Measurements from ENCODE around the gene CD302. TPM values are rescaled to one million over a fixed set of nuclear protein-coding genes. Genes with fewer than 3 reads are reported as not detected.
A peak's percentile ranks its signal among the peaks of the same experiment; 100 is the strongest.

CD302 gene
- total and polyA plus RNA-seq, 2 of the 8 experiments (the other 6 are each of a cell fraction or from before 2014, with no cell fraction given), result 0.76 to 0.79 TPM

DNA sequence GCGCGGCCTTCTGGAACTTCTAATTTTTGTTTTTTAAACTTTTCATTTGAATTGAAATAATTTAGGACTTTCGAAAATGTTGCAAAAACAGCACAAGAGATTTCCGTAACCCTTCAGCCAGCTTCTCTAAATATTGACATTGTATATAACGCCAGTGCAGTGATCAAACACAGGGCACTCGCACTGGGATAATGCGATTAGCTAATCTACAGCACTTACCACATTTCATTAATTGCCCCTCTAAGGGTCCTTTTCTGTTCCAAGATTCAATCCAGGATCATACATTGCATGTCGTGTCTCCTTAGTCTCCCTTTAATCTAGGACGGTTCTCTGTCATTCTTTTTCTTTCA is 343 bp upstream of the CD302 start:
- ChIA-PET POLR2A (ENCODE audit: partially characterized antibody) (interaction anchor here (1.4 kb wide), 1 partner anchor 25 kb away, joined by 3 read pairs; no protein-coding TSS in a partner anchor), CTCF (ENCODE audit: partially characterized antibody) (interaction anchor here (4.1 kb wide), 1 partner anchor 9 kb away, joined by 21 read pairs; no protein-coding TSS in a partner anchor)
- no peak overlapping the region for H2BK5ac ChIP-seq (ENCODE audit: low read depth, low read length)
- H3K56ac ChIP-seq (replicated peaks; ENCODE audit: insufficient read length, low read depth, low read length), result no peak overlapping the region
- H2BK20ac ChIP-seq (ENCODE audit: low read length), result no peak overlapping the region
- no peaks in the 10 kb centered on the region for H3K79me1 ChIP-seq (ENCODE audit: low read depth, low read length)
- no peaks in the 10 kb centered on the region for H4K20me1 ChIP-seq (replicated peaks in 1 of 2; ENCODE audit: control insufficient read depth in 1 of 2, insufficient read depth in 2 of 2, low read length in 2 of 2)
- H4K5ac ChIP-seq (ENCODE audit: insufficient read length, low read depth, low read length), result no peak overlapping the region
- no peak overlapping the region for H2BK15ac ChIP-seq (ENCODE audit: low read length)
- peak overlapping the region; percentile 21; the same call in 1 of the 2 replicates for H2AFZ ChIP-seq (ENCODE audit: low read length)
- peak overlapping the region; percentile 55 to 85 (median 66) for H3K4me3 ChIP-seq (ENCODE audit: extremely low read depth in 1 of 4, insufficient read depth in 2 of 4, low read depth in 3 of 4, low read length in 4 of 4)
- H2BK12ac ChIP-seq (ENCODE audit: low read depth, low read length), result no peak overlapping the region
- peaks cover 9 to 27% (median 25%) of the 10 kb centered on the region in 4 experiments for H3K27me3 ChIP-seq (replicated peaks in 1 of 4; ENCODE audit: control insufficient read depth in 3 of 4, extremely low read depth in 1 of 4, insufficient read depth in 3 of 4, low read length in 3 of 4)
- H3K36me3 ChIP-seq (ENCODE audit: control insufficient read depth in 2 of 4, insufficient read depth in 4 of 4, low read length in 3 of 4), result no peaks in the 10 kb centered on the region
- no peak overlapping the region for H4K91ac ChIP-seq (replicated peaks; ENCODE audit: insufficient read length, low read length)
- H3K79me2 ChIP-seq (ENCODE audit: control insufficient read depth in 1 of 2, insufficient read depth in 2 of 2, low read length in 2 of 2), result no peaks in the 10 kb centered on the region
- H3K23ac ChIP-seq (ENCODE audit: insufficient read length), result no peak overlapping the region
- no peak overlapping the region for H3K9ac ChIP-seq (replicated peaks in 1 of 4; ENCODE audit: extremely low read depth in 1 of 4, low read depth in 3 of 4, low read length in 3 of 4)
- no peak overlapping the region; the same call in 1 of the 2 replicates for H4K8ac ChIP-seq (ENCODE audit: extremely low read depth, insufficient read depth, low read length)
- WGBS, 2 experiments (ENCODE audit: extremely low coverage in 1 of 2, insufficient coverage in 1 of 2, insufficient read length in 1 of 2, insufficient replicate concordance in 2 of 2, low coverage in 1 of 2, low lambda C conversion rate in 2 of 2, missing lambda C conversion rate in 1 of 2), result 61% methylated on average over 9 of the region's 9 CpGs; no CpG with 5 or more reads in 1 of the 2 experiments
- no peak overlapping the region for H3K4ac ChIP-seq (replicated peaks; ENCODE audit: insufficient read length, low read depth, low read length)
- H3K4me1 ChIP-seq (replicated peaks in 1 of 4; ENCODE audit: control insufficient read depth in 3 of 4, insufficient read depth in 4 of 4, low read length in 3 of 4), result peaks cover 0 to 4% (median 1%) of the 10 kb centered on the region in 4 experiments; a peak in 6 of 7 replicates
- DNase-seq (ENCODE audit: low read depth in 1 of 2, low spot score in 2 of 2) (no peak), FAIRE-seq (no peak)
- no peak overlapping the region for H3K18ac ChIP-seq (ENCODE audit: extremely low read depth, low read length)
- no peak overlapping the region for H2BK120ac ChIP-seq (replicated peaks; ENCODE audit: low read depth, low read length)
- no peak overlapping the region for H3K14ac ChIP-seq (ENCODE audit: insufficient read length)
- peak overlapping the region; percentile 81 to 98 for H3K4me2 ChIP-seq (ENCODE audit: insufficient read depth in 1 of 2, low read depth in 2 of 2, low read length in 2 of 2)
- no peak overlapping the region for H2AK5ac ChIP-seq (ENCODE audit: low read depth, low read length)
- H3K9me3 ChIP-seq (ENCODE audit: insufficient read depth in 2 of 2, low read depth in 1 of 2, low read length in 1 of 2), result no peaks in the 10 kb centered on the region
- peaks cover 4% of the 10 kb centered on the region; the same call in 1 of the 2 replicates for H3K23me2 ChIP-seq (ENCODE audit: low read depth, low read length)
- no peak overlapping the region for H3K27ac ChIP-seq (ENCODE audit: low read depth, low read length)
- TF ChIP-seq NANOG (IDR thresholded peaks at IDR 0.05; ENCODE audit: insufficient read depth, low read depth, low read length, poor library complexity, severe bottlenecking), result no peak
- TF ChIP-seq, protein P1, sequence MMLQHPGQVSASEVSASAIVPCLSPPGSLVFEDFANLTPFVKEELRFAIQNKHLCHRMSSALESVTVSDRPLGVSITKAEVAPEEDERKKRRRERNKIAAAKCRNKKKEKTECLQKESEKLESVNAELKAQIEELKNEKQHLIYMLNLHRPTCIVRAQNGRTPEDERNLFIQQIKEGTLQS (IDR thresholded peaks at IDR 0.05; ENCODE audit: insufficient read depth, low read depth, low read length), result no peak
- TF ChIP-seq RXRA (IDR thresholded peaks at IDR 0.05; ENCODE audit: insufficient read depth, low read depth, low read length), result no peak
- TF ChIP-seq BCL11A (IDR thresholded peaks at IDR 0.05; ENCODE audit: low read depth in 2 of 2, low read length in 2 of 2), result no peak
- TF ChIP-seq POLR2A (IDR thresholded peaks at IDR 0.05; ENCODE audit: control extremely low read depth in 1 of 2, low read depth in 2 of 2, low read length in 2 of 2), result no peak
- TF ChIP-seq, protein P2, sequence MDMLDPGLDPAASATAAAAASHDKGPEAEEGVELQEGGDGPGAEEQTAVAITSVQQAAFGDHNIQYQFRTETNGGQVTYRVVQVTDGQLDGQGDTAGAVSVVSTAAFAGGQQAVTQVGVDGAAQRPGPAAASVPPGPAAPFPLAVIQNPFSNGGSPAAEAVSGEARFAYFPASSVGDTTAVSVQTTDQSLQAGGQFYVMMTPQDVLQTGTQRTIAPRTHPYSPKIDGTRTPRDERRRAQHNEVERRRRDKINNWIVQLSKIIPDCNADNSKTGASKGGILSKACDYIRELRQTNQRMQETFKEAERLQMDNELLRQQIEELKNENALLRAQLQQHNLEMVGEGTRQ (IDR thresholded peaks at IDR 0.05; ENCODE audit: low read length), result no peak
- TF ChIP-seq EP300 (IDR thresholded peaks at IDR 0.05; ENCODE audit: borderline replicate concordance in 1 of 2, low read depth in 2 of 2, low read length in 2 of 2), result no peak
- no peak for TF ChIP-seq SP4 (IDR thresholded peaks at IDR 0.05; ENCODE audit: low read length)
- TF ChIP-seq YY1 (IDR thresholded peaks at IDR 0.05; ENCODE audit: low read depth, low read length), result no peak
- TF ChIP-seq CREB1 (IDR thresholded peaks at IDR 0.05), result no peak
- TF ChIP-seq POLR2AphosphoS5 (IDR thresholded peaks at IDR 0.05; ENCODE audit: low read depth, low read length), result no peak
- TF ChIP-seq SIN3A (conservative IDR thresholded peaks at IDR 0.05 in 1 of 2, IDR thresholded peaks at IDR 0.05 in 1 of 2; ENCODE audit: low read depth in 1 of 2, low read length in 2 of 2), result no peak
